GM21528 (cell line): ENCODE data around the gene KRT17.

ENCODE experiments used
- ATAC-seq: cut with Tn5 transposase; IDR thresholded peaks from one replicate; pipeline ENCODE4 v1.9.1; 2021; ENCODE audit warnings: mild to moderate bottlenecking, moderate library complexity; ENCODE audit not compliant: unreplicated experiment, low FRiP score

Gene KRT17

GRCh38 chr17:41624208-41625101, at the start of gene KRT17:
KRT17 (minus strand) TSS chr17:41624575; CDS start chr17:41624509, 66 bp downstream.
- ATAC-seq = no peak

GRCh38 chr17:41672153-41672552, 47.8 kb upstream of the KRT17 start:
- ATAC-seq = no peak

- no peak for ATAC-seq
These were observed 43.1 kb upstream of the KRT17 start for GRCh38 chr17:41667280-41668041.

DNA sequence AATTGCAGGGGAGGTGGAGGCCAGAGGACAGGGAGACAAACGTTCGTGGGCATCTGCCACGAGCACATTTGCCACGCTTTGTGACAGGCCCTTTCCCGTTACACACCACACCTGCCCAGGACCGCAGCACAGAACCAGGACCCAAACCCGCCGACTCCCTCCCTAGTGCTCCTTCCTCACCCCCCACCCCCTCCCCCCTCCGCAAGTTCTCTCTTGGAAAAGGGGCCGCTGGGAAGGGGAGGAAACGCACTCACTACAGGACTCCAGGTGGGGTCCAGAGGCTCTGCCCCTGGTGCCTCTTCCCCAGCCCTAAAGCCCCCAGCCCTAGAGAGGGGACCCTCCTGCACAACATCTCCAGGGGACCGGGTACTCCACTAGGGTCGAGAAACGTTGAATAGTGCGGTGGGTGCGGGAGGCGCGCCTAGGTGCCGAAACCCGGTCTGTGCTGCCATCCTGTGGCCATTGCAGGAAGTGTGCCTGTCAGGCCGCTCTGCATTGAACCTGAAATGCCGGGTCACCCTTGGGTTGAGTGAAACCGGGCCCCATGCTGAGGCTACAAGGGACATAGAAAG, 42.4 kb upstream of the KRT17 start:
- ATAC-seq = peak; percentile 40

DNA sequence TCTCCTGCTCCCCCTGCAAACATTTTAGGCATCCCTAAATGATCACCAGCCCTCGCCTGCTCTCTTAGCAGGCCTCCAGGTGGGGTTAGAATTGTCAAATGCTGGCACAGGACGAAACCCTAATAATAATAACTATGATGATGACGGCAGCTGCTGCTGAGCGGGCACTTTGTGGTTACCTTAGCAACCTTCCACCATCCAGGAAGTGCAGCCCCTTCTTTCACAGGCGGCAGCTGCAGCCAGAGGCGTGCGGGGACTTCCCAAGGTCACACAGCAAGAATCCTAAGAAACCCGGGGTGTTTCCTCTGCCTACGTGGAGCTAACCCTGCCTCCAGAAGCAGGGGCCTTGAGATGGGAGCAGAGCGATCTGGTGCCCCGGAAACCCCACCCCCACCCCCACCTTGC, 41.9 kb upstream of the KRT17 start:
- ATAC-seq = peak; percentile 47

DNA sequence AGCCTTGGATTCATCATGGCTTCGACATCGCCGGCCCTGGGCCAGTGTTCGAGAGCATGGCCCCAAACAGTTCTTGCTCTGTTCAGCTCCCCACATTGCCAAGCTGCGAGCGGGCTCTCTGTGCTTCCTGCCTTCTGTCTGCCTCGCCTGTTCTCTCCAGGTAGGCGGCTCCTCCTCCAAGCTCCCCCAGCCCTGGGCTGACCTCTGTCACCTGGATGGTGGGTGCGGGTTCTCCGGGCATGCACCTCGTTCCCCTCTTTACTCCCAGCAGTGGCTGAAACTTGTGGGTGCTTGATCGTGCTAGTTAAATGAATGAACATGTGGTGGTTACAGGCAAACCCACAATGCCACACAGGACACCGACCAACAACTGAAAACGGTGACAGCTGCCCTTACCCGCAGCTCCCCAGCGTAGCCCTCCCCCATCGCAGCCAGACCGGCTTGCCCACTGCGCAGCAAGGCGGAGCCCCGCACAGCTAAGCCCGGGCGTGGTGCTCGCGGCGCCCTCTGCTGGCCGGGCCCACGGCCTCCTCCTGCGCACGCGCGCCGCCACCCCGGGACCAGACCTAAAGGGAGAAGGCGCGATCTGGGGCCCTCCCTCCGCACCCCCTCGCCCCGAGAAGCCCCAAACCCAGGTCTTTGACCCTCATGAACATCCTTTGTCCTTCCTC, 41.3 kb upstream of the KRT17 start:
- ATAC-seq = peak; percentile 67

DNA sequence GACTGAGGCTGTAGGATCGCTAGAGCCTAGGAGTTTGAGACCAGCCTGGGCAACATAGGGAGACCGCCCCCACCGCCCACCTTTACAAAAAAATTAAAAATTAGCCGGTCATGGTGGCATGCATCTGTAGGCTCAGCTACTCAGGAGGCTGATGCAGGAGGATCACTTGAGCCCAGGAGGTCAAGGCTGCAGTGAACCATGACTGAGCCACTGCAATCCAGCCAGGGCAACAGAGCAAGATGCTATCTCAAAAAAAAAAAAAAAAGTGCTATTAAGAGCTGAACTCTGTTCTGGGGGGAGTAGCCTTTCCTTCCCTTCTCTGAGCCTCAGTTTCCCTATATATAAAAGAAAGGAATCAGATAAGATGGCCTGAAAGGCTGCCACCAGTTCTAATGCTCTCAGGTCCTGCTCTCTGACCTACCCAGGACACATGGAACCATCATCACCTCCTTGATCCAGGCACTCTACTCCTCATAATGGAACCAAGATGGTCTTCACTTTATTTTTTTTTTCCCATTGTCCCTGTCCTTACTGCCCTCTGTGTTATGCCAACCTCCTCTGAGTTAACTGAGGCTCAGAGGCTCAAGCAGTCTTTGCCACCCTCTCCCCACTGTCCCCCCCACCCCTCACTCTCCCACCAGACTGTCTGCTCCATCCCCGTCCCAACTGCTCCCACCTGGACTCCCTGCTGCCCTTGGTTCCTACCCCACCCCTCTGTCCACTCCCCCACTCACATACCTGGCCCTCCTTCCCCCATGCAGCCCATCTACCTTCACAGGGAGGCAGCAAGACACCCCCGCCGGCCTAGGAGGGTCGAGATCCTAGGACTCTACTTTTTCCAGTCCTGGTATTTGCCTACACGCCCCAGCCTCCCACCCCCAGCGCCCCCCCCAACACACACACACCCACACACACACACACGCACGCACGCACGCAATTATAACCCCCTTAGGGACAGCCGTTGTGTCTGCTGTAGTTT, 40.5 kb upstream of the KRT17 start:
- no peak for ATAC-seq

DNA sequence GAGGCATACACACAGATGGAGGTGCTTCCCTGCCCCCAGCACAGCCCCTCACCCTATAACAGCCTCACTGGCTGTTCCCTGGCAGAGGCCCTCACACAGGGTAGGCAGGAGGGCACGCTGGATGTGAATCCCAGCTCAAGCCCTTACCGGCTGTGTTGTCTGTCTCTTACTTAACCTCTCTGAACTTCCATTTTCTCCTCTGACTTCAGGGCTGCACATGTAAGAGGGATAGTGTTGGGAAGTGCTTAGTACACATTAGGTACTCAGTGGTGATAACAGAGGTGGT, 39.7 kb upstream of the KRT17 start:
- ATAC-seq = no peak

GRCh38 chr17:41663451-41664171, 39.2 kb upstream of the KRT17 start:
- ATAC-seq = no peak

GRCh38 chr17:41660221-41660711, 35.9 kb upstream of the KRT17 start:
- no peak for ATAC-seq

- ATAC-seq = no peak
These were observed 35.2 kb upstream of the KRT17 start for GRCh38 chr17:41659427-41660212.

GRCh38 chr17:41658846-41659245, 34.5 kb upstream of the KRT17 start:
- ATAC-seq = no peak

DNA sequence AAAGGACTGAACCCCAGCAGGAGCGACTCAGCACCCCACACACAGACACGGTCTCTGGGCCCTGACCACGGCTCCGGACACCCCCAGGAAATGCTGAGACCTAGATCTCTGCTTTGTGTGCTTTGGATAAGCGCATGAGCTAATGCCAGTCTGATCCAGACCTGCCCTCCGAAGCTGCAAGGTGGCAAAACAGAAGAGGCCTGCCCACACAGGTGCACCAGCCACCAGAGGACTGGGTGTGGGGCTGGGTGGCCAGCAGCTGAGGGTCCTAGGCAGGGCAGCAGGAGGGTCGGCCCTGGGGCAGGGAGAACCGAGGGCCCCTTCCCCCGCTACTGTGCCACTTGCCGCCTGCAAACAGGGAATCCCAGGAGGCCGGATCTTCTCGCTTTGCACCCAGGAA, 33.6 kb upstream of the KRT17 start:
- no peak for ATAC-seq

DNA sequence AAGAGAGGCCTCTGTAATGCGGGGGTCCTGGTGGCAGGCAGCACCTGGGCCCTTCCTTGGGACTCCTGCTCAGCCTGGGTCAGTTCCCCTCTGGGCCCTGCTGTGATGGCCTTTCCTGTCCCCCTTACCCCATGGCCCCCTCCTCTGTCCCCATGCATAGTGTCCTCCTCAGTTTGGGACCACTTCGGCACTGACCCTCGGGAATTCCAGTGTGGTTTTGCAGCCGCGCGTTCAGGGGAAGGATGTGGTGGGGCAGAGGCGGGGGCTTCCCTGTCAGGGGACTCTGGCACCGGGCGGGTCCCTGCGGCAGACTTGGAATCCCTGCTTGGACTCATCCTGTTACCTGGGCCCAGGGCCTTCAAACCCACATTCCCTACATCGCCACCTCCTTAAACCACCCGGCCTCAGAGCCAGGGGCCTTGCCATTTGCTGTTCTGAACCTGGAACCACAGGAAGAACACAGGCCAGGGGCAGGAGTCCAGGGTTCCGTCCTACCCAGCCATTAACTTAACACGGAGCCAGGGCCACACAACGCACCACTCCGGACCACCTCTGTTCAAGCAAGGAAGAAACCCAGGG, 32.9 kb upstream of the KRT17 start:
- ATAC-seq = no peak

DNA sequence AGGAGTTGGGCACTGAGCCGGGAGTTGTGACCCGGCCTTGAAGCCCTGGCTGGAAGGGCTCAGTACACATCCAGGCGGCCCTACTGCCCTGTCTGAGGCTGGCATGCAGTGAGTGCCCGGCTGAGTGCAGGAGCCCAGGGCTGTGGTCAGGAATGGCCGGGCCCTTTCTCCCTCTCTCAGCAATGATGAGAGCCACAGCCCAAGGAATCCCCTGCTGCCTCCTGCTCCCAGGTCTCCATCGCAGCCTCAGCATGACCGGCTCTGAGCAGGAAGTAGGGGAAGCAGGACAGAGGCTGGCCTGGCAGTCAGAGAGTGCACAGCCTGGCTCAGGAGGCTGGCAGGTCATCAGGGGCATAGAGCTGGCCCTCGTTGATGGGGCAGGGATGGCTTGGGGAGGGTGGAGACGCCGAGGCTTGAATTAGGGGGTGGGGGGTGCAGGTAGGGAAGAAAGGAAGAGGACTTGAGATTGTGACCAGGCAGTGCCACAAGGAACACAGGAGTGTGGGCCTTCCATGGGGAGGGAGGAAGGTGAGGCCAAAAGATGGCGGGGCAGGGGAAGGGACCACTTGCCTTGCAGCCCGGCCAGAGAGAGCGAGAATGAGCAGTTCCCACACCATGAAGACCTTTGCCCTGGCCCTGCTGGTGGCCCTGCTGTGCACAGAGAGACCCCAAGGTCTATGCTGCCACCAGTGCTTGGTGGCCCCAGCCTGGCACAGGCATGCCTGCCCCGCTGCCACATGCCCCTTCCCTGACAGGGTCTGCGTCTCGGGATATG, 32.1 kb upstream of the KRT17 start:
- ATAC-seq = no peak

DNA sequence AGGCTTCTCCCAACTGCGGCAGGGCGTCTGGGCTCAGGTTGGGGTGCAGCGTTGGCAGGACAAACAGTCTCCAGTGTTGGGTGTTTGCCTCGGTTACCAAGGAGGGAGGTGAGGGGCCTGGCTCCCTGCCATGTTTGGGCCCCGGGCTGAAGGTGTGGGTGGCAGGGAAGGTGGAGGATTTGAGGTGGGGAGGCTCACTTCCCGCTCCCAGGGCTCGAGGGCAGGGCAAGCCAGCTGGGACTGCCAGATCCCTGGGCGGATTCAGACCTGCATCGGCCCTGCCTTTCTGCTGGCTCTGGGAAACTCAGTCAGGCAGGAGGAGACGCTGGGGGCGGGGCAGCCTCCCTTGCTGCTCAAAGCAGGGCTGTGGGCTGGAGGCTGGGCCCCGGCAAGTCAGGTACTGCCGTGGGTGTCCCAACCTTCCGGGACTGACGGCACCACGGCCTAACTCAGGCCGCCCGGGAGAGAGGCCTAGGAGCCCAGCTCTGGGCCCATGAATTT, 31.3 kb upstream of the KRT17 start:
- ATAC-seq = no peak
